Lower lobe of right lung (tissue), 2 donors: ENCODE results near the gene TBRG4. TPM values are rescaled to one million over a fixed set of nuclear protein-coding genes. Genes with fewer than 3 reads are reported as not detected.

Source experiments
- ATAC-seq, 2 donors: fragments of 200-7000 bp; cut with Tn5 transposase; one replicate each; pipeline ENCODE4 v1.9.1; 2020 to 2022; ENCODE audit warnings: mild to moderate bottlenecking in 2 of 2, moderate library complexity in 2 of 2
- DNase-seq: peaks from one replicate; pipeline ENCODE4 v3.0.0-alpha.2; 2020
- H3K27ac ChIP-seq: fragments of 200-600 bp; one replicate; pipeline ENCODE4 v1.8.0; 2022
- H3K27me3 ChIP-seq: fragments of 200-600 bp; one replicate; pipeline ENCODE4 v1.8.0; 2022; ENCODE audit warnings: low read depth
- H3K36me3 ChIP-seq: fragments of 200-600 bp; one replicate; pipeline ENCODE4 v1.8.0; 2022; ENCODE audit warnings: mild to moderate bottlenecking
- H3K4me1 ChIP-seq: fragments of 200-600 bp; one replicate; pipeline ENCODE4 v1.8.0; 2022
- H3K4me3 ChIP-seq: fragments of 200-600 bp; one replicate; pipeline ENCODE4 v1.8.0; 2022; ENCODE audit warnings: mild to moderate bottlenecking
- H3K9me3 ChIP-seq: fragments of 200-600 bp; one replicate; pipeline ENCODE4 v1.8.0; 2022
- CTCF ChIP-seq: fragments of 200-600 bp; IDR thresholded peaks from one replicate; pipeline ENCODE4 v1.8.0; 2022; ENCODE audit warnings: antibody characterized with exemption, mild to moderate bottlenecking
- intact Hi-C: fragments of 100-400 bp; cut with DNase I; formaldehyde crosslinking; loops from one replicate; pipeline ENCODE4 v1.11.0; 2022
- total RNA-seq: library from RNA; stranded (reverse); fragmentation: NEBNext Ultra II Directional; extraction: Animal tissue kit (Norgen Biotek cat#: 25700); gene quantifications from one replicate; pipeline ENCODE4 v1.2.1, GENCODE V29; 2021
- donor health status: DM: no; HTN: yes; CAD: no; lungs with severe emphysema.

Gene TBRG4
- total RNA-seq, 1 donor from 2014 or later = 54.3 TPM

- no peak overlapping the region for H3K27ac ChIP-seq
- H3K36me3 ChIP-seq = no peaks in the 10 kb centered on the region
- H3K4me1 ChIP-seq = no peaks in the 10 kb centered on the region
- TF ChIP-seq CTCF = no peak
- intact Hi-C loops = no loop called here
- no peak overlapping the region for H3K4me3 ChIP-seq
- ATAC-seq (no peak), DNase-seq (no peak)
- no peaks in the 10 kb centered on the region for H3K9me3 ChIP-seq
- no peaks in the 10 kb centered on the region for H3K27me3 ChIP-seq
Observed at GRCh38 chr7:45140827-45141226, 29.3 kb upstream of the TBRG4 start.

DNA sequence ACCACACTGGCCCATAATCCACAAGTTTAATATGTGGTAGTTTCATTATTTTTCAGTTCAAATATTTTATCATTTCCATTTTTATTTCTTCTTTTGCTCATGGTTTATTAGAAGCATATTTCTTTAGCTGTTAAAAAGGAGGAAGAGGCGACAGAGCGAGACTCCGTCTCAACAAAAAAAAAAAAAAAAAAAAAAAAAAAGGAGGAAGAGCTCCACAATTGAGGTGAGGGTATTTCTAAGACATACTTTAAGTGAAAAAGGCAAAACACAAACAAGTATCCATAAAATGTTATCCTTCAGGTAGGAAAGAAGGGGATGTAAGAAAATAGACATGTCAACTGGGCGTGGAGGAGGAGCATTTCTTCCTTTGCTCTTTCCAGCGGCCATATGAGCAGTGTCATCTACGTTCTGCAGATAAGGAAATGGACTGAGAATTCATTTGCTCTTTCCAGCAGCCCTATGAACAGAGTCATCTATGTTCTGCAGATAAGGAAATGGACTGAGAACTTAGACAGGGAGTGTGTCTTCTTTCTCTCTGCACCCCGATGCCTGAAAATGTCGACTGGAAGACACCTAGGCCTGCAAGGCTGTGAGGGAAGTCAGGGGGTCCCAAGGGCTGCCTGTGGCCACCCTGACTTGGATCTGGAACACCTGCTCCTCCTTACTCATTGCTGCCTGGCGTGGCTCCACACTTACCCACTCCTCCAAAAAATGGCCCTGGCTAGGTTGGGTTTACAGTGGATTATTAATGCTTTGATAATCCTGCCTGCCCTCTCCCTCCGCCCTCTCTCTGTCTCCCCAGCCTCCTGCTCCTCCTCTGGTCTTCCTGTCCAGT is 27.2 kb upstream of the TBRG4 start:
- Histone ChIP-seq H3K36me3 (no peaks in the 10 kb centered on the region), H3K4me1 (no peaks in the 10 kb centered on the region), H3K9me3 (no peaks in the 10 kb centered on the region), H3K27ac (no peak overlapping the region), H3K4me3 (no peak overlapping the region), H3K27me3 (no peaks in the 10 kb centered on the region)
- no peak for DNase-seq
- no peak for ATAC-seq
- no peak for TF ChIP-seq CTCF
- intact Hi-C loops = no loop called here

DNA sequence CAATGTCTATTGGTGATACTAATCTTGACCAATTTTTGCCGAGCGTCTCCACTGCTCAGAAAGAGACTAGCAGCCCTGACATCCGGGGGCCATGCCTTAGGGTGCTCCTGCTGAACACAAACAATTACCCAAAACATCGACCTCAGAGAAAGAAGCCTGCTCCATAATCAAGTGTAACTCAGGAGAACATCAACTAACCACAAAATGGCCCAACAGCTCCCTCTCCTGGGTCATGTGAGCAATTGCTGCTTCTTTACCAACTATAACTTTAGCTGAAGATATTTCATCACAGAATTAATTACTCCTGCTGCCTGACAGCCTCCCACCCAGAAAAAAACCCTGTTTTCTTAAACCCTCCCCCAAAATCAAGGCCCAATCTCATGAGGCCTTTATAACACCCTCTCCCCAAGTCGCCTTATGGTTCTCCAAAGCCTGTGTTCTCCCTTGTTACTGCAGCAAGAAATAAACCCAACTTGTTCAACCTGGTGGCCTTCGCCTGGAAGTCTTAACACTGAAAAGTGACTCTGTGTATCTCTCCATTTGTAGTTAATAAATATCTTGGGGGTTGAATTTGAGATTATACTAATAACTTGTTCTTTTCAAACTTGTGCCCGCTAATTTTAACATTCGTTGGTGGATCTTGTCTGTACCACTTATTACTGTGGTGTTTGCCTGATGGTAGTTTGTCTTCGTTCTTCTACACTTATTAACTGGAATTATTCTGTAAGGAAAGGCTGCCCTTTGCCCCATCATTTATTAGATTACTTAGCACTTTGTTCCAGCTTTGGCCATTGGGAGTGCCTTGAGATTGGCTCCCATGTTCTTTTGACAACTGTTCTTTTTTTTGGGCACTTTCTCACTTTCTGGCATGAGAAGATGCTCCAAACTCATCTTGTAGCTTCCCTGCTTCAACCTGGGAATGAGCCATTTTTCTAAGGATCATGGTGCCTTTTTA is 24.9 kb upstream of the TBRG4 start:
- ATAC-seq = peak; percentile 78 to 88
- Histone ChIP-seq H3K27ac (no peak overlapping the region), H3K36me3 (no peaks in the 10 kb centered on the region), H3K27me3 (no peaks in the 10 kb centered on the region), H3K9me3 (no peaks in the 10 kb centered on the region), H3K4me1 (no peaks in the 10 kb centered on the region), H3K4me3 (no peak overlapping the region)
- intact Hi-C loops = no loop called here
- TF ChIP-seq CTCF = peak; percentile 86
- no peak for DNase-seq

GRCh38 chr7:45133877-45134276 is 22.4 kb upstream of the TBRG4 start:
- Histone ChIP-seq H3K9me3 (no peaks in the 10 kb centered on the region), H3K4me3 (no peak overlapping the region), H3K4me1 (no peaks in the 10 kb centered on the region), H3K27me3 (no peaks in the 10 kb centered on the region), H3K27ac (no peak overlapping the region), H3K36me3 (no peaks in the 10 kb centered on the region)
- ATAC-seq = no peak
- TF ChIP-seq CTCF = no peak
- intact Hi-C loops = no loop called here
- DNase-seq = no peak

DNA sequence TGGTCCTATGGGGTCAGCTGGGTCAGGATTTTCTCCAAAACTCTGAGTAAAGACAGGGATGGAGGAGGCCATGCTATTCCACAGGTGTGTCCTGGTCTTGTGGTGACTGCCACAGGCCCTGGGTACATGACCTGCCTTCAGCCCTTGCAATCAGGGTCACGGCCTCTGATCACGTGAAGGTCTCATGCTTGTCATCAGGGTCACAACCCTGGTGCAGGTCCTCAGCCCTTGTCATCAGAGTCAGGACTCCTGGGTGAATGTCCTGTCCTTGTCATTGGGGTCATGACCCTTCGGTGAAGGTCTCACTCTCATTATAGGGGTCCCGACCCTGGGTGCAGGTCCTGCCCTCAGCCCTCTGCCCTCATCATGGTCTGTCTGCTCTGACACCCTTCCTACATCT is 21.9 kb upstream of the TBRG4 start:
- H3K9me3 ChIP-seq = no peaks in the 10 kb centered on the region
- no peak overlapping the region for H3K4me3 ChIP-seq
- no peaks in the 10 kb centered on the region for H3K27me3 ChIP-seq
- no peaks in the 10 kb centered on the region for H3K36me3 ChIP-seq
- no peak overlapping the region for H3K27ac ChIP-seq
- H3K4me1 ChIP-seq = no peaks in the 10 kb centered on the region
- ATAC-seq (no peak), DNase-seq (no peak)
- no peak for TF ChIP-seq CTCF
- intact Hi-C loops = no loop called here
